Measurements from ENCODE around the gene SPTLC2.
A peak's percentile ranks its signal among the peaks of the same experiment; 100 is the strongest.

The SPTLC2 gene

GRCh38 chr14:77516126-77516525, 100.3 kb downstream of the SPTLC2 start:
- TF ChIP-seq CTCF (IDR thresholded peaks at IDR 0.05; ENCODE audit: control insufficient read depth, insufficient read depth, low read depth, low read length, missing control alignments) = no peak
- DNase-seq (ENCODE audit: low read depth) = no peak
- H3K4me3 ChIP-seq (ENCODE audit: control insufficient read depth, low read depth, low read length) = no peak overlapping the region

- TF ChIP-seq CTCF (IDR thresholded peaks at IDR 0.05; ENCODE audit: control insufficient read depth, insufficient read depth, low read depth, low read length, missing control alignments) = no peak
- no peak for DNase-seq (ENCODE audit: low read depth)
- H3K4me3 ChIP-seq (ENCODE audit: control insufficient read depth, low read depth, low read length) = no peak overlapping the region
Measured at GRCh38 chr14:77511486-77512162, 104.8 kb downstream of the SPTLC2 start.

DNA sequence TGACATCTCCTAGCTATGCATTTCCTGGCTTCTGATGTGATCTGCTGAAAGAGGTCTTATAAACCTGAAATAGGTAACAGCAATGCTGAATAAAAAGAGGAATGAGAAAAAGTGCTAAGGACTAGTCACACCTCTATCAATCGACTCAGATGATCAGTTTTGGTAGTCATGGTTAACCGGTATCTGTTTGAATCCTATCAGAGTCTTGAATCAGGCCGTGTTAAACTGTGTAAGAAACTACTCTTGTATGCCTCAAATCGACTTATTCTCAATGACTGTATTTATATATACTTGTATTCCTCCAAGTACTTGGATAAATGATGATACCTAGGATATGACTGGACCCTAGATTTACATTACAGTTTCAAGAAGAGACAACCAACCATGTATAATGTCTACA, 107.1 kb downstream of the SPTLC2 start:
- no peak for DNase-seq (ENCODE audit: low read depth)
- no peak overlapping the region for H3K4me3 ChIP-seq (ENCODE audit: control insufficient read depth, low read depth, low read length)
- no peak for TF ChIP-seq CTCF (IDR thresholded peaks at IDR 0.05; ENCODE audit: control insufficient read depth, insufficient read depth, low read depth, low read length, missing control alignments)

DNA sequence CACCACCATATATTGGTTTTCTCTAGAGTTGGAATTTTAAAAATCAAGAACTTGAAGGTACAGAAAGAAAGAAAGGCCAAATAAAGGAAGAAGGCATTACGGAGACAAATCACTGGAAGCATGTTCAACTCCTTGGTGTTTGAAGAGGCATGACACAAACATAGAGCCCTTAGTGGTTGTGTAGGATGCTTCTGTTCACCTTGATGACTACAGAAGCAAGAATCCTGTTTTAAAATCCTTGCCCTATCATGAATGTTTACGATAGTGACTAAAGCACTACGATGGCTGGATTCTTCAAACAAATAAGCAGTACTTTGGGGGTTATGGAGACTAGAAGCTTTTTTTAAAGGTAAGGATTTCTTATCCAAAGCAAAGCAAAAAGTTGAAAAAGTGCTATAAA, 107.6 kb downstream of the SPTLC2 start:
- DNase-seq (ENCODE audit: low read depth) = no peak
- TF ChIP-seq CTCF (IDR thresholded peaks at IDR 0.05; ENCODE audit: control insufficient read depth, insufficient read depth, low read depth, low read length, missing control alignments) = no peak
- H3K4me3 ChIP-seq (ENCODE audit: control insufficient read depth, low read depth, low read length) = no peak overlapping the region

GRCh38 chr14:77508249-77508648, 108.2 kb downstream of the SPTLC2 start:
- peak; percentile 43 for DNase-seq (ENCODE audit: low read depth)
- H3K4me3 ChIP-seq (ENCODE audit: control insufficient read depth, low read depth, low read length) = no peak overlapping the region
- TF ChIP-seq CTCF (IDR thresholded peaks at IDR 0.05; ENCODE audit: control insufficient read depth, insufficient read depth, low read depth, low read length, missing control alignments) = no peak

DNA sequence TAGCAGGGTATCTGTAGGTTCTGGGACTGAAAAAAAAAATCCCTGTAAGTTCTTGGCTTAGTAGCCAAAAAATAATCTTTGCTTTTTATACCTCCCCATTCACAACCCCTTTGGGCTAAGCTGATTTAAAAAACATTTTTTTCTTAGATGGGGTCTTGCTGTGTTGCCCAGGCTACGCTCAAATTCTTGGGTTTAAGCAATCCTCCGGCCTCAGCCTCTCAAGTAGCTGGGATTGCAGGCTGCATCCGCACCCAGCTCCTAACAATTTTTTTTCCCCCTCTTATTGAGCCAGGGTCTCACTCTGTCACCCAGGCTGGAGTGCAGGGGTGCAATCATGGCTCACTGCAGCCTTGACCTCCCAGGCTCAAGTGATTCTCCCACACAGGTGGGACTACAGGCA, 108.7 kb downstream of the SPTLC2 start:
- DNase-seq (ENCODE audit: low read depth) = no peak
- H3K4me3 ChIP-seq (ENCODE audit: control insufficient read depth, low read depth, low read length) = no peak overlapping the region
- no peak for TF ChIP-seq CTCF (IDR thresholded peaks at IDR 0.05; ENCODE audit: control insufficient read depth, insufficient read depth, low read depth, low read length, missing control alignments)

Data from AG09309 (cell line).